Stimulated activated CD4-positive, alpha-beta T cell treated with anti-CD3 and anti-CD28 coated beads, Interleukin-4, amount 100 ng/mL, for 48 hours (primary cell): Measurements from ENCODE around the gene MAP3K5.
"Not testable (repeated sequence)": the region's sequence is repeated elsewhere in the genome, so short reads cannot be mapped to it uniquely, and the experiment has no call there.

ENCODE experiments used
- DNase-seq, 2 donors: peaks; one replicate each; pipeline ENCODE4 v3.0.0-alpha.2; 2020; ENCODE audit warnings: low read depth in 2 of 2

MAP3K5 gene

GRCh38 chr6:136773473-136773796 is 18.8 kb downstream of the MAP3K5 start:
- DNase-seq: no peak

GRCh38 chr6:136772685-136773472 is 19.4 kb downstream of the MAP3K5 start:
- no peak for DNase-seq

- DNase-seq: no peak
These were observed 21.0 kb downstream of the MAP3K5 start for GRCh38 chr6:136771306-136771705.

GRCh38 chr6:136769759-136770158 is 22.5 kb downstream of the MAP3K5 start:
- DNase-seq: no peak

GRCh38 chr6:136769124-136769523 is 23.2 kb downstream of the MAP3K5 start:
- DNase-seq: no peak

- DNase-seq: no peak
These were observed 24.5 kb downstream of the MAP3K5 start for GRCh38 chr6:136767570-136768309.

- no peak for DNase-seq
These were observed 25.2 kb downstream of the MAP3K5 start for GRCh38 chr6:136767103-136767502.

GRCh38 chr6:136766274-136766673 is 26.0 kb downstream of the MAP3K5 start:
- DNase-seq: no peak

GRCh38 chr6:136764517-136764993 is 27.7 kb downstream of the MAP3K5 start:
- DNase-seq: no peak

GRCh38 chr6:136763716-136764516 is 28.4 kb downstream of the MAP3K5 start:
- DNase-seq: no peak

GRCh38 chr6:136763255-136763654 is 29.0 kb downstream of the MAP3K5 start:
- no peak for DNase-seq

GRCh38 chr6:136762022-136762975 is 30.0 kb downstream of the MAP3K5 start:
- DNase-seq: no peak

GRCh38 chr6:136761227-136761922 is 30.9 kb downstream of the MAP3K5 start:
- no peak for DNase-seq

- DNase-seq: not testable (repeated sequence)
These were observed 31.5 kb downstream of the MAP3K5 start for GRCh38 chr6:136760781-136761180.

GRCh38 chr6:136757150-136757549 is 35.1 kb downstream of the MAP3K5 start:
- no peak for DNase-seq

GRCh38 chr6:136754820-136755219 is 37.5 kb downstream of the MAP3K5 start:
- no peak for DNase-seq

- peak in 1 of 2 donors; percentile 36 for DNase-seq
These were observed 38.7 kb downstream of the MAP3K5 start for GRCh38 chr6:136753624-136754023.

- DNase-seq: no peak
These were observed 39.7 kb downstream of the MAP3K5 start for GRCh38 chr6:136752554-136752953.

- DNase-seq: no peak
These were observed 40.3 kb downstream of the MAP3K5 start for GRCh38 chr6:136751991-136752390.

GRCh38 chr6:136751522-136751956 is 40.7 kb downstream of the MAP3K5 start:
- no peak for DNase-seq
